LNCaP clone FGC (cell line): ENCODE results near the gene SPNS1.

ENCODE experiments used
- DNase-seq: peaks from one replicate; pipeline ENCODE4 v3.0.0-alpha.2; 2011; ENCODE audit warnings: low read depth
- H3K4me3 ChIP-seq: 2 replicates; pipeline ENCODE4 v1.5.1; 2011; ENCODE audit warnings: mild to moderate bottlenecking, low read depth, low read length, control low read depth
- CTCF ChIP-seq: IDR thresholded peaks from 2 replicates; pipeline ENCODE4 v1.5.1; 2012; ENCODE audit warnings: mild to moderate bottlenecking; ENCODE audit not compliant: control insufficient read depth, insufficient read depth; ENCODE audit errors: extremely low read depth

Gene SPNS1

GRCh38 chr16:28931801-28932225 lies 42.8 kb upstream of the SPNS1 start, which contains the start of gene CD19:
Gene CD19 (plus strand): TSS chr16:28931971. CDS start chr16:28932001, 30 bp downstream.
- TF ChIP-seq CTCF, result no peak
- H3K4me3 ChIP-seq, result no peak within 1 kb of the TSS

GRCh38 chr16:28932339-28933141 lies 42.0 kb upstream of the SPNS1 start:
- no peak for DNase-seq
- no peak overlapping the region for H3K4me3 ChIP-seq
- no peak for TF ChIP-seq CTCF

More at GRCh38 chr16:28931801-28932225, 42.8 kb upstream of the SPNS1 start, which contains the start of gene CD19:
- DNase-seq, result no peak

GRCh38 chr16:28933171-28933570 lies 41.4 kb upstream of the SPNS1 start:
- TF ChIP-seq CTCF, result no peak
- DNase-seq, result no peak
- no peak overlapping the region for H3K4me3 ChIP-seq

- DNase-seq, result no peak
- no peak for TF ChIP-seq CTCF
- H3K4me3 ChIP-seq, result no peak overlapping the region
Observed at GRCh38 chr16:28935346-28935745, 39.2 kb upstream of the SPNS1 start.

- no peak for DNase-seq
- TF ChIP-seq CTCF, result no peak
- H3K4me3 ChIP-seq, result no peak overlapping the region
Observed at GRCh38 chr16:28935924-28936783, 38.4 kb upstream of the SPNS1 start.

- DNase-seq, result no peak
- no peak for TF ChIP-seq CTCF
- no peak overlapping the region for H3K4me3 ChIP-seq
Observed at GRCh38 chr16:28936784-28937155, 37.8 kb upstream of the SPNS1 start.
